MM.1S (cell line): ENCODE measurements around the gene AKR7A3.

ENCODE experiments used
- EZH2 ChIP-seq: fragments of 300-600 bp; sonication (generic); optimal IDR thresholded peaks from 2 replicates; pipeline ENCODE3; 2017; ENCODE audit warnings: low read depth, mild to moderate bottlenecking, antibody characterized with exemption, low read length, mixed read lengths
- EZH2phosphoT487 ChIP-seq: fragments of 300-600 bp; sonication (generic); IDR thresholded peaks from 2 replicates; pipeline ENCODE4 v1.6.1; 2018; ENCODE audit warnings: antibody characterized with exemption, low read length
- TF ChIP-seq, protein P1 (sequence below): fragments of 300-600 bp; sonication (generic); IDR thresholded peaks from 2 replicates; pipeline ENCODE4 v1.5.1; 2016; ENCODE audit warnings: antibody characterized with exemption, low read length, mixed read lengths

DNA sequence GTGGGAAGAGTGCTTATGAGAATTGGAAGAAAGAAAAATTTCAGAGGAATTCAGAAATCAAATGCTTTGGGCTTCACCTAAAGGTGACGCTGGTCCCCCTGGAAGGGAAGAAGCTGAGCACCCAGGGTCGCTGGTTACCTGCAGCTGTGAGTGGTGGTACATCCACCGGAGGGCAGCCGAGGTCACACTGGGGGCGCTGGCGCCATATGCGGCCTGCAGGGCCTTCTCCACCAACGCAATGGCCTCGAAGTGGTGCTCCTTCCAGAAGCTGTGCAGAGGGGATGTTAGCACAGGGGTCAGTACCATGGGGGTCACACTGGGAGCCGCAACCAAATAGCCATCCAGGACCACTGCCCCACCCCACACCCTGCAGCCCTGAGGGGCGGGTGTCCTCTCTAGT lies 17.3 kb upstream of the AKR7A3 start:
- TF ChIP-seq, protein P1, sequence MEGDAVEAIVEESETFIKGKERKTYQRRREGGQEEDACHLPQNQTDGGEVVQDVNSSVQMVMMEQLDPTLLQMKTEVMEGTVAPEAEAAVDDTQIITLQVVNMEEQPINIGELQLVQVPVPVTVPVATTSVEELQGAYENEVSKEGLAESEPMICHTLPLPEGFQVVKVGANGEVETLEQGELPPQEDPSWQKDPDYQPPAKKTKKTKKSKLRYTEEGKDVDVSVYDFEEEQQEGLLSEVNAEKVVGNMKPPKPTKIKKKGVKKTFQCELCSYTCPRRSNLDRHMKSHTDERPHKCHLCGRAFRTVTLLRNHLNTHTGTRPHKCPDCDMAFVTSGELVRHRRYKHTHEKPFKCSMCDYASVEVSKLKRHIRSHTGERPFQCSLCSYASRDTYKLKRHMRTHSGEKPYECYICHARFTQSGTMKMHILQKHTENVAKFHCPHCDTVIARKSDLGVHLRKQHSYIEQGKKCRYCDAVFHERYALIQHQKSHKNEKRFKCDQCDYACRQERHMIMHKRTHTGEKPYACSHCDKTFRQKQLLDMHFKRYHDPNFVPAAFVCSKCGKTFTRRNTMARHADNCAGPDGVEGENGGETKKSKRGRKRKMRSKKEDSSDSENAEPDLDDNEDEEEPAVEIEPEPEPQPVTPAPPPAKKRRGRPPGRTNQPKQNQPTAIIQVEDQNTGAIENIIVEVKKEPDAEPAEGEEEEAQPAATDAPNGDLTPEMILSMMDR = no peak
- TF ChIP-seq EZH2 = no peak
- TF ChIP-seq EZH2phosphoT487 = no peak
